ENCODE results near the gene GEMIN4. TPM values are rescaled to one million over a fixed set of nuclear protein-coding genes. Genes with fewer than 3 reads are reported as not detected.
"Not testable (repeated sequence)": the region's sequence is repeated elsewhere in the genome, so short reads cannot be mapped to it uniquely, and the experiment has no call there.

GEMIN4 gene
- total RNA-seq, 1 experiment from 2014 or later, result 24.6 TPM

DNA sequence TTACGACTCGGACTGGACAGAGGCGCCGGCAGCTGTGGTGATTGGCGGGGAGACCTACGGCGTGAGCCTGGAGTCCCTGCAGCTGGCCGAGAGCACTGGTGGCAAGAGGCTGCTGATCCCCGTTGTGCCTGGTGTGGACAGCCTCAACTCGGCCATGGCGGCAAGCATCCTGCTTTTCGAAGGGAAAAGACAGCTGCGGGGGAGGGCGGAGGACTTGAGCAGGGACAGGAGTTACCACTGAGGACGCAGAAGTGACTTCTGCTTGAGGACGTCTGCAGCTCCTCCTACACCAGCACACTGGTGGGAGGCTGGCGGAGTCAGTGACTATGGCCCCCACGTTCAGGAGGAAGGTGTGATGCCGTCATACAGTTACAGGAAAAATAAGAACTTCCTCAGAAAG is 39.8 kb upstream of the GEMIN4 start:
- Histone ChIP-seq H3K4me3 (ENCODE audit: low read length) (no peak overlapping the region), H3K27ac (ENCODE audit: low read length) (no peak overlapping the region), H3K9ac (ENCODE audit: low read length) (no peak overlapping the region), H2AFZ (ENCODE audit: low read length) (no peak overlapping the region), H3K36me3 (ENCODE audit: low read depth, low read length) (no peaks in the 10 kb centered on the region; the same call in 1 of the 2 replicates), H3F3A (ENCODE audit: low read length, unreplicated experiment) (no peaks in the 10 kb centered on the region), H3K4me1 (ENCODE audit: insufficient read depth, low read length) (peaks cover 9% of the 10 kb centered on the region), H3K9me3 (ENCODE audit: low read length) (no peaks in the 10 kb centered on the region), H4K20me1 (ENCODE audit: low read length) (no peaks in the 10 kb centered on the region), H3K27me3 (ENCODE audit: low read length) (no peaks in the 10 kb centered on the region), H3K4me2 (ENCODE audit: low read length) (no peak overlapping the region), H3K79me2 (ENCODE audit: low read length) (no peaks in the 10 kb centered on the region), H3K9me2 (replicated peaks; ENCODE audit: low read length) (no peaks in the 10 kb centered on the region)
- DNase-seq, result no peak
- no peak for TF ChIP-seq EZH2 (IDR thresholded peaks at IDR 0.05; ENCODE audit: low read length, unreplicated experiment)
- TF ChIP-seq EZH2phosphoT487 (IDR thresholded peaks at IDR 0.05; ENCODE audit: borderline replicate concordance, low read length), result no peak
- TF ChIP-seq, protein P1, sequence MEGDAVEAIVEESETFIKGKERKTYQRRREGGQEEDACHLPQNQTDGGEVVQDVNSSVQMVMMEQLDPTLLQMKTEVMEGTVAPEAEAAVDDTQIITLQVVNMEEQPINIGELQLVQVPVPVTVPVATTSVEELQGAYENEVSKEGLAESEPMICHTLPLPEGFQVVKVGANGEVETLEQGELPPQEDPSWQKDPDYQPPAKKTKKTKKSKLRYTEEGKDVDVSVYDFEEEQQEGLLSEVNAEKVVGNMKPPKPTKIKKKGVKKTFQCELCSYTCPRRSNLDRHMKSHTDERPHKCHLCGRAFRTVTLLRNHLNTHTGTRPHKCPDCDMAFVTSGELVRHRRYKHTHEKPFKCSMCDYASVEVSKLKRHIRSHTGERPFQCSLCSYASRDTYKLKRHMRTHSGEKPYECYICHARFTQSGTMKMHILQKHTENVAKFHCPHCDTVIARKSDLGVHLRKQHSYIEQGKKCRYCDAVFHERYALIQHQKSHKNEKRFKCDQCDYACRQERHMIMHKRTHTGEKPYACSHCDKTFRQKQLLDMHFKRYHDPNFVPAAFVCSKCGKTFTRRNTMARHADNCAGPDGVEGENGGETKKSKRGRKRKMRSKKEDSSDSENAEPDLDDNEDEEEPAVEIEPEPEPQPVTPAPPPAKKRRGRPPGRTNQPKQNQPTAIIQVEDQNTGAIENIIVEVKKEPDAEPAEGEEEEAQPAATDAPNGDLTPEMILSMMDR (conservative IDR thresholded peaks at IDR 0.05; ENCODE audit: low read depth, low read length), result no peak
- intact Hi-C loops (cut with micrococcal nuclease), result no loop called here
- TSS peak; percentile 22 for BruUV-seq (replicated peaks)
- no peak for ATAC-seq
- ChIA-PET POLR2A (ENCODE audit: unreplicated experiment) (no interaction called here), CTCF (interaction anchor here (0.6 kb wide), 1 partner anchor 74 kb away, joined by 3 read pairs; no protein-coding TSS in a partner anchor)

DNA sequence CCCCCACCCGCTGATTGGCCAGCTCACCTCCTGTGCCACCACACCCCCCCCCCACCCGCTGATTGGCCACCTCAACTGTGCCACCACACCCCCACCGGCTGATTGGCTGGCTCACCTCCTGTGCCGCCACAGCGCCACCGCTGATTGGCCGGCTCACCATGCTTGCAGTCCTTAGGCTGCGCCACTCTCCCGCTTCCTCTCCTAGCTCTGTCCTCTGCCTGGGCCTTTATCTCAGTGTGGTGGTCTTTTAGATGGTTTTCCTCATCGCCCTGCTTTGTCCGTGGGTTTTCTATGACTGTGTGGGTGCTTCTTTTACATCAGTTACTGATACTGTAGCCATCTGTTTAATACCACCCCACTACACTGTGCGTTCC is 38.8 kb upstream of the GEMIN4 start:
- H3K4me1 ChIP-seq (ENCODE audit: insufficient read depth, low read length); H3K4me3 ChIP-seq (ENCODE audit: low read length); CTCF ChIA-PET; intact Hi-C loops (cut with micrococcal nuclease); H3K36me3 ChIP-seq (ENCODE audit: low read depth, low read length); H3K9me2 ChIP-seq (replicated peaks; ENCODE audit: low read length); H3K9me3 ChIP-seq (ENCODE audit: low read length); H3K27ac ChIP-seq (ENCODE audit: low read length); BruUV-seq (replicated peaks); H3K9ac ChIP-seq (ENCODE audit: low read length); H4K20me1 ChIP-seq (ENCODE audit: low read length); H3F3A ChIP-seq (ENCODE audit: low read length, unreplicated experiment); H3K79me2 ChIP-seq (ENCODE audit: low read length); H3K4me2 ChIP-seq (ENCODE audit: low read length); H2AFZ ChIP-seq (ENCODE audit: low read length); POLR2A ChIA-PET (ENCODE audit: unreplicated experiment); ATAC-seq; H3K27me3 ChIP-seq (ENCODE audit: low read length); DNase-seq: not testable (repeated sequence)

DNA sequence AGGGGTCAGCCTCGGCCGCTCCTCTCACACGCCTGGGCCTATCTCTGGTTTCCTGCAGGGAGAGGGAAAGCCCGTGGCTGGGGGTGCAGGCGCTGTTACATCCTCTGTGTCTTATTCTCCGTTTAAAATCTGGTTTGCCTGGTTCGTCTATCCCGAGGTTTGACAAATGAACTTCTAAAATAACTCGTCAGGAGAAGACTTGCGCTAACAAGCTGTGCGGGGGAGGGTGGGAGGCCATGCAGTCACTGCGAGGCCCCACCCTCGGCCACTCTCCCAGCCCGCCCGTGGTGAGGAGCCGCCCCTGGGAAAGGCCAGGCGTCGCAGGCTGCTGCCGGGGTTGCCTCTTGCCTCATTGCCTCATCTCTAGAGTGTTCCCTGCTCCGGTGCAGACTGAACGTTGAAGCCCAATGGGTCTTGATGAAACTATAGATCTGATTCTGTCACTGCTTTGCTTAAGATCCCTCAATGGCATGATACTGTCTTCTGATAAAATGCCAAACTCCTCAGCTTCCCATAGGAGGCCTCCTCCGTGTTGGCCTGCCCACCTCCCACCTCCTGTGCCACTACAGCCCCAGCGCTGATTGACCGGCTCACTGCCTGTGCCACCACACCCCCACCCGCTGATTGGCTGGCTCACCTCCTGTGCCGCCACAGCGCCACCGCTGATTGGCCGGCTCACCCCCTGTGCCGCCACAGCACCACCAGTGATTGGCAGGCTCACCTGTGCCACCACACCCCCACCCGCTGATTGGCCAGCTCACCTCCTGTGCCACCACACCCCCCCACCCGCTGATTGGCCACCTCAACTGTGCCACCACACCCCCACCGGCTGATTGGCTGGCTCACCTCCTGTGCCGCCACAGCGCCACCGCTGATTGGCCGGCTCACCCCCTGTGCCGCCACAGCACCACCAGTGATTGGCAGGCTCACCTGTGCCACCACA is 38.1 kb upstream of the GEMIN4 start:
- BruUV-seq (replicated peaks); POLR2A ChIA-PET (ENCODE audit: unreplicated experiment): not testable (repeated sequence)

More for the DNA sequence above, 38.1 kb upstream of the GEMIN4 start:
- H4K20me1 ChIP-seq (ENCODE audit: low read length); intact Hi-C loops (cut with micrococcal nuclease); H3F3A ChIP-seq (ENCODE audit: low read length, unreplicated experiment); H3K9ac ChIP-seq (ENCODE audit: low read length); H2AFZ ChIP-seq (ENCODE audit: low read length); H3K9me2 ChIP-seq (replicated peaks; ENCODE audit: low read length); H3K4me2 ChIP-seq (ENCODE audit: low read length); H3K27me3 ChIP-seq (ENCODE audit: low read length); H3K4me3 ChIP-seq (ENCODE audit: low read length); H3K79me2 ChIP-seq (ENCODE audit: low read length); H3K36me3 ChIP-seq (ENCODE audit: low read depth, low read length); H3K4me1 ChIP-seq (ENCODE audit: insufficient read depth, low read length); CTCF ChIA-PET; H3K9me3 ChIP-seq (ENCODE audit: low read length); ATAC-seq; DNase-seq; H3K27ac ChIP-seq (ENCODE audit: low read length): not testable (repeated sequence)

Measured in PC-3 (cell line).